ENCODE results near the gene ZNF14.
A peak's percentile ranks its signal among the peaks of the same experiment; 100 is the strongest.
"Not testable (repeated sequence)": the region's sequence is repeated elsewhere in the genome, so short reads cannot be mapped to it uniquely, and the experiment has no call there.

The ZNF14 gene

GRCh38 chr19:19732579-19733501 lies at the start of gene ZNF14:
ZNF14 (minus strand) TSS chr19:19733112; CDS start chr19:19732958, 154 bp downstream.
- peak; percentile 70 for DNase-seq

GRCh38 chr19:19781791-19782190 lies 48.9 kb upstream of the ZNF14 start:
- not testable (repeated sequence) for DNase-seq

DNA sequence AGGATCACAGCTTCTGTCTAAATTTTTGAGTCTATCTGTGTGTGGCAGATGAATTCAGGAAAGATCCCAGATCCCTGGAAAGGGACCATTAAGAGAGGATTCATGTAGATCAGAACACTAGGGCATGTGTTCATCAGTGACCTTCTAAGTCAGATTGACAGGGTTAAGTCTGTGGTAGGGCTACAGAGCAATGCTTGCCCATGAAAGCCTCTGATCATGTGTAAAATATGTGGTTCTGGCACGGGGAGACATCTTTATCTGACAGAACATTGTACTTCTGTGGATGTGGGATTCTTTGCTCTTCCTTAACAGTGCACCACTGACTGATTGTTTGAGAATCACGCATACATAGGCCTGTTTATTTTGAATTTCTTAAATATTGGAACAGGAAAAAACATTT lies 45.8 kb upstream of the ZNF14 start:
- no peak for DNase-seq

DNA sequence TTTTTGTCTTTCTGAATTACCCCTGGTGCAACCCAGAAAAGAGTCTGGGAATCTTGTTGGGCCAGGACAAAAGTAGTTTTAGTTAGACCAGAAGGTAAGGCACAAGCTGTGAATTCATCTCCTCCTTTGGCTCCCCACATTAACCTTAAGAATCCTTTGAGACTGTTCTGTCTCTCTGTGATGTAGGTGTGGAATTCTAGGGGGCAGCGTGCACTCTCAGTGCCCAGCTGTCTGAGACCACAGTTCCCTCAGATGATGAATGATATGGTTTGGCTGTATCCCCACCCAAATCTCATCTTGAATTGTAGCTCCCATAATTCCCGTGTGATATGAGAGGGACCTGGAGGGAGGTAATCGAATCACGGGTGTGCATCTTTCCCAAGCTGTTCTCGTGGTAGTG lies 44.8 kb upstream of the ZNF14 start:
- no peak for DNase-seq

GRCh38 chr19:19776206-19777008 lies 43.5 kb upstream of the ZNF14 start:
- peak; percentile 92 for DNase-seq

DNA sequence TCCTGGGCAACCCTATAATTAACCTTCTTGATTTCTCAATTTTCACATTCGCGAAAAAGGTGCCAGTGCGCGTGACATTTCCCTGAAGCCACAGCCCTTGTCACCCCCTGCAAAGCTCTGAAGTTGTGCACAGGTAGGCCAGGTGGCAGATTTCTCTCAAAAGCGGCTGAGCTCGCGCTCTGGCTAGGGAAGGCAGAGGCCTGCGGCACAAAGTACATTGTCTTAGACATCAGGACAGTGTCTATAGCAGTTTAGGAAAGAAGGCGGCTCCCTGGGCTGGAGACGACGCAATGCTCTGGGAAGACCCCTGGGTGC lies 42.9 kb upstream of the ZNF14 start:
- no peak for DNase-seq

- no peak for DNase-seq
These were observed 41.6 kb upstream of the ZNF14 start for GRCh38 chr19:19774354-19775033.

- not testable (repeated sequence) for DNase-seq
These were observed 39.1 kb upstream of the ZNF14 start for GRCh38 chr19:19771963-19772362.

DNA sequence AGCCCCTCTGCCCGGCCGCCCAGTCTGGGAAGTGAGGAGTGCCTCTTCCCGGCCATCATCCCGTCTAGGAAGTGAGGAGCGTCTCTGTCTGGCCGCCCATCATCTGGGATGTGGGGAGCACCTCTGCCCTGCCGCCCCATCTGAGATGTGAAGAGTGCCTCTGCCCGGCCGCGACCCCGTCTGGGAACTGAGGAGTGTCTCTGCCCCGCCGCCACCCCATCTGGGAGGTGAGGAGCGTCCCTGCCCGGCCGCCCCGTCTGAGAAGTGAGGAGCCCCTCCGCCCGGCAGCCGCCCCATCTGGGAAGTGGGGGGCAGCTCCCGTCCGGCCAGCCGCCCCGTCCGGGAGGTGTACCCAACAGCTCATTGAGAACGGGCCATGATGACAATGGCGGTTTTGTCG lies 37.1 kb upstream of the ZNF14 start:
- not testable (repeated sequence) for DNase-seq

DNA sequence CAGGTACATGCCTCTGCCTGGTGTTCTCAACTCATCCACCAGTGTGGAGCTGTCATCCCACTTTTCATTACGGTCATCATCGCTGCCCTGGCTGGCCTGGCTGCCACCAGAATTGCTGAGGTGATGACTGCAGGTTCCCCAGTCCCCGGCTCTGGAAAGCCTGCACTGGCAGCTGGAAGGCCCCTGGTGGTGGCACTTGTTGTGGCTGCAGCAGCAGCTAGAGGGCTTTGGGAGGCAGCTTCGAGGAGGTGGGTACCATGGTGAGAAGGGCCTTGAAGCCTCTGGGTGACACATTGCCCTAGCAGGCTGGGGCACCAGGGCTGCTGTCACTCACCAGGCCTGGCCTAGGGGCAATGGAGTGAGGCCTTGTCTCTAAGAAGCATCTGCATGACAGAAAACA lies 25.3 kb upstream of the ZNF14 start:
- no peak for DNase-seq

GRCh38 chr19:19752760-19753403 lies 20.0 kb upstream of the ZNF14 start:
- DNase-seq, result no peak

GRCh38 chr19:19751846-19752245 lies 18.9 kb upstream of the ZNF14 start:
- no peak for DNase-seq

DNA sequence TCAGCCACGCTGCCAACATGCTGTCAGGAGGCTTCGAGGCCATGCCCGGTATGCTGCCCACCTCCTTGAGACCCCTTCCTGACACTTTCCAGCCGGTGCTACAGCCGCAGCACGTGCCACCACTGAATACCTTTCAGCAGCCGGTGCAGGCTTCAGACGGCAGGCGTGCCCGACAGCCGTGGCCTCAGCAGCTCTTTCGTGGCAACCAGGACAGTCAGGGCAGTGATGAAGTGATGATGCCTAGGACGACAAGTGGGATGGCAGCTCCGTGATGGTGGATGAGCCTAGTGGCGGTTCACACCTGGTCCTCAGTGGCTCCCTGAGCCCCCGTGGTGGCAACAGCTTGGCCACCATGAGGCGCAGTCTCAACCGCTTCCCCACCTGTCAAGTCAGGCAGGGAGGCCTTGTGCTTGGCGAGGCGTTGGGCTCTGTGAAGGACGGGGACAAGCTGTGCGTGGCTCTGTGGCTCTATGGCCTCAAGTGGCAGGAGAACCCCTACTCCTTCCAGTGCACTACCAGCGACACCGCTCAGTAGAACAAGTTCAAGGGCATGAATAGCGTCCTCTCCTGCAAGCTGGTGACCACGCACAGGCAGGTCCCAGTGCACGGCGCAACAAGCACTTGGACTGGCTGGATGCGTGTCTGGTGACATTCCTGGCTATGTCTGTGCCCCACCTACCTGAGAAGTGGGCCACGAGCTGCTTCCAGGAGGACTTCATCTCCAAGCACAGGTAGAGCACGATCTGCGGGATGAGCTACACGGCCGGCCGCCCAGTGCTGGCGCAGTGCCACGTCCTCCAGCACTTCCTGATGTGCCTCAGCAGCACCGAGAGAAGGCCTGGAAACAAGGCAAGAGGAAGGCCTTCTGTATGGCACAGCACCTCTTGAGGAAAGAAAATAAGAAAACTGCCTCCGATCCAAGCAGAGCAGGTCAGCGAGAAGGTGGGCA lies 18.2 kb upstream of the ZNF14 start:
- no peak for DNase-seq

GRCh38 chr19:19749908-19750841 lies 17.3 kb upstream of the ZNF14 start:
- DNase-seq, result no peak

GRCh38 chr19:19749117-19749907 lies 16.4 kb upstream of the ZNF14 start:
- no peak for DNase-seq

DNA sequence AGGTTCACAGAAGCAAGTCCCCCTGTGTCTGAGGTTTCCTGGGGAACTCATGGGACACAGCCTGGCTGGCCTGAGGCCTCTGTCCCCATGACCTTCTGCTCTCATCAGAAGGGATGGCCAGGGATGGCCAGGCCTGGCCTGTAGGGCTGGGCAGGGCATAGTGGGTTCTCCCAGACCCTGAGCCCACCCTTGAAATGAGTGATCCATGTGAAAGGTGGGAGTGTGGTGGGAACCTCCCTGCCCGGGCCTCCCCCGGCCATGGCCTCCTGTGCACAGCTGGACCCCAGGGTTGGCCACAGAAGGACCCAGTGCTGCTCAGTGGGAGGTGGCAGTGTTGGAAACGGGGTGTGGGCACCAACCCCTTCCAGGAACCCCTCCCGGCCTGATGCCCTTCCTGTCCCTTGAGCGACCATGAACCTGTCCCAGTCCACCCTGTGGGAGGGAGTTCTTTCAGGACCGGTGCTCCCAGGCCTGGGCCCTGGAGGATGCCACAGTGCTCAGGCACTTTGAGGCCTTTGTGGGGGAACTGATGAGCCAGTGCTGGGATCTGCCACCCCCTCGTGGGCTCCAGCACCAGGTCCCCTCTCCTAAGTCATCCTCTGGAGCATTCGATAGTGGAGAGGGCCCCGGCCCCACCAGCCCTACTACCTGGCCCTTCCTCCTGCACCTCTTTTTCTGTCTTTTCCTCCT lies 15.5 kb upstream of the ZNF14 start:
- no peak for DNase-seq

GRCh38 chr19:19747357-19748220 lies 14.7 kb upstream of the ZNF14 start:
- no peak for DNase-seq
